ENCODE results near the gene MMP24OS.

GRCh38 chr20:35317416-35318210 lies 39.7 kb upstream of the MMP24OS start:
- TF ChIP-seq CTCF (IDR thresholded peaks at IDR 0.05; ENCODE audit: poor library complexity), result no peak
- TF ChIP-seq EZH2 (IDR thresholded peaks at IDR 0.05; ENCODE audit: borderline replicate concordance), result no peak
- no peak for TF ChIP-seq EZH2phosphoT487 (IDR thresholded peaks at IDR 0.05; ENCODE audit: low read depth, severe bottlenecking, unreplicated experiment)
